Erythroblast (primary cell): ENCODE results near the gene SCYGR6.

Source experiments
- GATA1 ChIP-seq: IDR thresholded peaks from 2 replicates; pipeline ENCODE4 v1.6.1; 2011; ENCODE audit warnings: low read depth, mild to moderate bottlenecking, control low read depth, low read length, moderate library complexity
- POLR2A ChIP-seq: IDR thresholded peaks from 2 replicates; pipeline ENCODE4 v1.6.1; 2011; ENCODE audit warnings: mild to moderate bottlenecking, low read length

DNA sequence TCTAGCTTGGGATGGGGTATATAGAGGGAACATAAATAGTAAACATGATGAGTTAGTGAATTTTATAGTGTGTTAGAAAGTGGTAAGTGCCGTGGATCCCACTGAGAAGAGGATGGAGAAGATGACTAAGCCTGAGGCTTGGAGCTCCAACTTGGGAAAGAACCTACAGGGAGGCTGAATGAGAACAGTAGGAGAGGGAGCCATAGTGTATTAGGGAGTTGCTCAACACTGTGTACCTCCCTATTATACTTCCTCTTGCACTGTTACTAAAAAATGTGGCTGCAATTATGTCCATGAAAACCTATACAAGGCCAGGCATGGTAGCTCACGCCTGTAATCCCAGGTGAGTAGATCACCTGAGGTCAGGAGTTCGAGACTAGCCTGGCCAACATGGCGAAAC is 3.9 kb downstream of the SCYGR6 start:
- TF ChIP-seq POLR2A: no peak
- TF ChIP-seq GATA1: no peak
